HG03432 (cell line): ENCODE measurements around the gene OSBPL9.
"Not testable (repeated sequence)": the region's sequence is repeated elsewhere in the genome, so short reads cannot be mapped to it uniquely, and the experiment has no call there.

Experiments used
- ATAC-seq: cut with Tn5 transposase; IDR thresholded peaks from one replicate; pipeline ENCODE4 v1.9.1; 2021; ENCODE audit warnings: mild to moderate bottlenecking, moderate library complexity; ENCODE audit not compliant: unreplicated experiment

The OSBPL9 gene

DNA sequence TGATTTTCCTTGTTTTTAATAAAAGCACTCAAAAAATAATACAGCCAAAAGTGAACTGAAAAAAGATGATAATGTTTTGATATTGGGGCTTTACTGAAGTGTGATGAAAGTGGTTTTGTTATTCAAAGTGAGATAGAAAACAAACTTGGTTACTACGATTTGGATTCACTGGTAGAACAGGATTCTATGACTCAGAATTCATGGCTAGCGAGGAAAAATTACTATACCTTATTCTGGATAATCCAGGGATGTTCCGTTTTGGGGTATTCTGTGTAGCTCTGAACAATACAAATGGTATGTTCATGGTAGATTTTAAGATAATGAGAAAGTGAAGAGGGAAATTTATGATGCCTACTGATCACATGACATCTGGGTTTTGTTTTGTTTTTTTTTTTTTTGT lies 144.0 kb downstream of the OSBPL9 start:
- no peak for ATAC-seq

DNA sequence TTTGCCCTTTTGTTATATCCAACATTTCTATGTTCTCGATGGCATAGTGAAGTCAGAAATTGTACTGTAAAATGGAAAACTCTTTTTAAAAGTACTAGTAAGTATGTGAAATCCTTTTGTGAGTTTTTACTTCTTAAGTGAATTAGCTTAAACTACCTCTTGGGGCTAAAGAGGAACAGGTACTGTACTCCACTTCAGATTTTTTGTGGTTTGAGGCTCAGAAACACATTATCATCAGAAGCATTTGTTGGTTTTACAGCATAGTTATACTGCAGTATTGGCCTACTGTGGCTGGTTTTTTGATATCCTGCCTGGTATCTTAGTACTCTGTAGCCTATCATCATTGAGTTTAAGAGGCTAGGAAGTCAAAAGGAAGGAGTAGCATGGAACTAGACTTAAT lies 144.5 kb downstream of the OSBPL9 start:
- no peak for ATAC-seq

DNA sequence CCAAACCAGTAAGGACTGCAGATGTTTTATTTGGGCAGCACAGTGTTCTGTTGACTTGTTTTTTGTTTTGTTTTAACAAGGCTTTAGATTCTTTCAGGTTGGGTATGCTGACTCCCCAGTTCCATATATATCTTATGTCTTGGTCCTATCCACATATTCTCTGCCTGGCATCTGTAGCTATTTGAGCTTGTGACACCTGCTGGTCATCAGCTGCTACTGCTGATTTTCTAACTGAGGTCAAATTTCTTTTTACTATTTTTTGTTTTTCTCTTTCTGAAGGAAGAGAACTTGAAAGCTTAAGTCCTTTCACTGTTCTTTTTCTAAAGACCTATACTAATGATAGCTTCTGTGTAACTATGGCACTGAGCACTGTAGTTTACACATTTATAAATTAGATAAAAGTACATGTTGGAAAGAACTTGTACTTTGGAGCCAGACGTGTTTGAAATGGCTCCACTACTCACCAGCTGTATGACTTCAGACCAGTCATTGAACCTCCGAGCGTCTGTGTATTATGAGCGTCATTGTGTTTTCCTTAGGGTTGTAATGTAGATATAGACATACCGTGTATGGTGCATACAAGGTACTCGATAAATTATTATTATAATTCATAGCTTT lies 152.2 kb downstream of the OSBPL9 start:
- peak; percentile 62 for ATAC-seq

DNA sequence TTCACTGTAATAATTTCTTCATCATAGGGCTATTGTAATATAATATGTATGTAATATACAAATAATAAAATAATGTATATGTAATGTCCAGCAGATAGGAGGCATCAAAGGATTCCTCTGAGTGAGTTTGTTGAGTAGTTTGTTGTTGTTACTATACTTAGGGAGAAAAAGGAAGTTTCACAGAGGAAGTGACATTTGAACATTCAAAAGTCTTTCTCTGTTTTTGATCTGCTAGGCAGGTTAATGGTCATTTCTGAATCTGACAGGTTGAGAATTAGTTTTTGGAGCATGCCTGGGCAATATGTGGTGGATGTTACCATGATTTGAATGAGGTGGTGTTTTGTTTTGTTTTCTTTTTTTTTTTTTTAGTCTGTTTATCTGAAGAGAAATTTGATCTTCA lies 159.5 kb downstream of the OSBPL9 start:
- peak; percentile 40 for ATAC-seq

DNA sequence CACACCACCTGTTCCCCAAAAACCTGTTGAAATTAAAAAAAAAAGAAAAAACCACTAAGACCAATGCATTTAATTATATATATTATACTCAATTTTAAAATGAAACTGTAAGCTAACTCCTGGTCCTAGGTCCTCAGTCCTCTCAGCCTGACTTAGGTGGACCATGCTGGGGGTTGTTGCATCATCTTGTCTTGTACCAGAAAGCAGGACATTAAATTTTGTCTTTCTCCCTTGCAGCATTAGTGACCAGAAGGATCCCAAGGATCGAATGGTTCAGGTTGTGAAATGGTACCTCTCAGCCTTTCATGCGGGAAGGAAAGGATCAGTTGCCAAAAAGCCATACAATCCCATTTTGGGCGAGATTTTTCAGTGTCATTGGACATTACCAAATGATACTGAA lies 164.0 kb downstream of the OSBPL9 start:
- no peak for ATAC-seq

DNA sequence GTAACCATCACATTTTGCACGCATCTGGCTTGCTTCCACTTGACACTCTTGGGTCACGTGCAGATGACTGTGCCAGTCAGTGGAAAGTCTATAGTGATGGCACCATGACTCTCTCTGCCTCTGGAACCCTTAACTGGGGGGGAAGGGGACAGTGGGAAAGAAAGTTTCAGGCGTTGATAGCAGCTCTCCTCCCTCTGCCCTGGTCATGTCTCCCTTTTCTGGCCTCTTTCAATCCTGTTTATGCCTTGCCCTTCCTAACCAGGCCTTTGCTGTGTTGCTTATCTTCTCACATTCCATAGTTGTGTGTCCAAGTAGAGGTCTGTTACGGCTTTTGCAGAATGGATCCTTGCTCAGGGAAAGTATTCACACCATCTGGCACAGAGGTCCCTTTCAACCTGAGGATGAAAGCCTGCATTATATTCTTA lies 168.1 kb downstream of the OSBPL9 start:
- no peak for ATAC-seq

DNA sequence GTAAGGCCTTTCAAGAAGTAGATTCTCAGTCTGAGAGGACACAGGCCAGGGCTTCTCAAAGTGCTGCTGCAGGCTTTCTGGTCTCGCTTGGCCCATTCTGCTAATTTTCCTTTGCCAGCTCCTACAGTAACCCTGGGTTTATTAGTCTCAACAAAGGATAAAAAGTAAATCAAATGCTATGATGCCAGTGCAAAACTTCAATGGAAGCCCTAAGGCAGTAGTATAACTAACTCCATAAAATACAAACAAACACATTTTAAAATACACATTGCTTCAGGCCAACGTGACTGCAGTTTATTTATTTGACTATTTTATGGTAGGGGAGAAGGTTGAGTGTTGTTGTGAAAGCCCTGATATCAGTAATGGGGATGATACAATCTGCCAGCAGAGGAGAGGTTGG lies 172.0 kb downstream of the OSBPL9 start:
- ATAC-seq: no peak

DNA sequence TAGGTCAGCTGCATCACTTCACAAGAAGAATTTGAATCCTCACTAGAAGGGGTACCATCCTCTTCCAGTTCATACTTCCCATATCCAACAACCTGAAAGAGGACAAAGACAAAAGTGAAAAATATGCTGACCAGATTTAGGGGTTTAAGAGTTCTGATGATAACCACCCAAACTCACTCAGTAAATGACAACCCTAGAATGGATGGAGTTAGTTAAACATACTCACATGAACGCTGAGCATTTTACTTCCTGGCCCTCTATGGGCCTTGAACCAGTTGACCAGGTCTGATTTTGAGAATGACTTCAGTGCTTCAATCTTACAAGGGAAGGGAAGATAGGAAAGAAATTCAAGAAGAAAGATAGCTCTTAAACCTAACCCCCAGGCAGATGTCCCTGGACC lies 172.4 kb downstream of the OSBPL9 start:
- ATAC-seq: no peak

DNA sequence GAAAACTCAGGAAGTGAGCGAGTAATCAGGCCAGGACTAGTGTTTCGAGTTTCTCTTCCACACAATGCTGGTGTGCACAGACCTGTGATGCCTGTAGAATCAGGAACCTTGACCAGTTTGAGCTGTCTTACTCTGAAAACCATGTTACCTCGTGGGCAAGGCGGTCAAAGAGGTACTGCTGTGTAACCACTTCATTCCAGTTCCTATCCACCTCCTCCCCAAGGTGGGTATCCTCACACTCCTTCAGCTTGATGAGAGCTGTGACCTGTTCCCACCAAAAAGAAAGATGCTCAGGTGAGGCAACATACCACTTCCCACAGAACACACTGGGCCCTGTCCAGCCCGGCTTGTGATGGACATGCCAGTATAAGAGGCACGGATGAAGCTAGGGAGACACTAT lies 173.5 kb downstream of the OSBPL9 start:
- ATAC-seq: no peak

DNA sequence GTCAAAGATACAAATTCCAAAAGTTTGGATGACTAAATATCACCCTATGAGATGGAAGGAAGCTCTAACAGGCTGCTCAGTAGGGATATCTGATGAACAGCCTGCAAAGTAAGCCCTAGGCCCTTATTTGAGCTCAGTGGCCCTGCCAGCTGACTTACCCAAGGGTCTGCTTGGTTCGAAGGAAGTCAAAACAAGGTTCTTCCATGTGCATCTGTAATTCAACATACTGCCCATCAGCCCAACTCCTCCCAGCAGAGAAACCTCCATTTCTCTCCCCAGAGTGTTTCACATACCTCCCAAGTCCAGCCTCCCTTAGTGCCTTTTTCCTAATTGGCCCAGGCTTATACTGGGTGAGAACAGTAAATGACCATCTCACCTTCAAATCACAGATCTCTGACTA lies 175.0 kb downstream of the OSBPL9 start:
- no peak for ATAC-seq

DNA sequence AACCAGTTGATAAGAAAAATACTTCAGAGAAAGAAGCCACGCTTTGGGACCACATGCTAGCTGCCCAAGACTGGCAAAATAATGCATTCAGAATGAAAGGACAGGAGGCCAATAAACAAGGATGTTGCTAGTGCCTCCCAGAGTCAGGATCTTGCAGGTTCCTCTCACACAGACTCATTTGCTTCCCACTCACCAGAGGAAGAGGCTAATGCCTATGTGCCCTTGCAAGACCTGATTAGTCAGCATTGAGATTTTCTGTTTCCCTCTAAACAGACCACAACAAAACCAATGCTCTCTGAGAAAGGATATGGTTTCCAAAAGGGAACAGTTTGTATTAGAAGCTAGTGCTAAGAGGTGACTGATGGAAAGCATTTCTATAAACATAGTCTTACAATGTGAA lies 176.0 kb downstream of the OSBPL9 start:
- ATAC-seq: no peak

DNA sequence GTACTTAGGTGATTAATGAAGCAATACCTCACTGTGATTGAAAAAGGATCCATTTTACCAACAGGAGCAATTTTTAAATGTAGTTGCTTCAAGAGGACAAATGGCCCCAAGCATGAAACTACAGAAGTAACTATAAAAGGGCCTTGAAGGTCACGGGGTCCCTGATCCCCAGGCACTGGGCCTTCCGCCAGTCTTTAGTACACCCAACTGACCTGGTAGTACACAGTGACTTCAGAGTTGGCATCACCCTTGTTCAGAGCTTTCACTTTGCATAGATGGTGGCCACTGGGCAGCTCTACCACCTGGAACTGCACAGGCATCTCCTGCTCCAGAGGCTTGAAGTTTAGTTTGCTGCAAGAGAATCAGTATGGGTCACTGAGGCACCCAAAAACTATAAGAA lies 177.4 kb downstream of the OSBPL9 start:
- ATAC-seq: no peak

DNA sequence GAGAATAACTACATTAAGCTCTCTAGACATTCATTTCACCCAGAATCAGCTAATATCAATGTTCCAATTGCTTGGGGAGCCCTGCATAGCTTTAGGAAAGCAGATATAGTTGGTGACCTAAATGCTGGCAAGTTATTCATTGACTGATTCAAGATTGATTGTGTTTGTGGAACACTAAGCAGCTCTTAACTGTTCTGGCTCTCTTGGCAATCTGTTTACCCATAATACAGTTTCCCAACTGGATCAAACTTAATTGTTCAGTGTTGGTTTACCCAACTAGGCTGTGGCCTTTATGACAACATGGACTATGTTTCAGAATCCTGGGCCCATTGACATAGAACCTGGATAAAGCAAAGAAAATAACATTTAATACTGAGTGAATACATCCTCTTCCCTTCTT lies 178.0 kb downstream of the OSBPL9 start:
- no peak for ATAC-seq

DNA sequence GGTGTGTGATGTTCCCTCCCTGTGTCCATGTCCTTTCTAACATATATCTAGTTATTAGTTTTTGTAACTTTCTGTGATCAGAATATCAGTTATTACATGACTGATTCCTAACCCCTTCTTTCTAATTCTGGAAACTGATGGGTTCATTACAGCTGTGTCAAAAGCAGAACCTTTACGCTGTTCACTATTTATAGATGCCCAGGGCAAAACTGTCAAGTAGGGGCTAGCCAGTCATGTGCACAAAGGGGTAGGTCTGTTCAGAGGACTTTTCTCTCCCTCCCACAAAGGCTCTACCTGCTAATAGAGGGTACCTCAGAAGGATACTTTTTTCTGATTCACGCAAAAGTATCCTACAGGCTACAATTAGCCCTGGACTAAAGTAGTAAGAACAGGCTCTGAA lies 182.5 kb downstream of the OSBPL9 start:
- peak; percentile 43 for ATAC-seq

DNA sequence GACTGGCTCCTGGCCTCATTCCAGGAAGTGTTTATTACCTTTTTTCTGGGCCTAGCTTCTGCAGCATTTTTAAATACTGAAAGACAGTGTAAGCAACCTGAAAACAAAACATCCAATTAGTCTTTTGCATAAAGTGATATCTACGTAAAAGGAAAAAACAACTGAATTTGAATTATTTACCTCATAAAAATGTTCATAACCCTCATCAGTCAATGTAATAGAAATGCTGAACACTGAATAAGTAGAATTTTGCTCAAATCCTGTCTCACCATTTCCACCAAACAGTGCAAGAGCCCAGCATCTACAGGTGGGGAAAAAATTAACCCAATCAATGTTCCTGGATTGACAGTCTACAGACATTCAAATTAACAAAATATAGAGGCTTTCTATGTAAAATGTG lies 197.6 kb downstream of the OSBPL9 start:
- no peak for ATAC-seq

DNA sequence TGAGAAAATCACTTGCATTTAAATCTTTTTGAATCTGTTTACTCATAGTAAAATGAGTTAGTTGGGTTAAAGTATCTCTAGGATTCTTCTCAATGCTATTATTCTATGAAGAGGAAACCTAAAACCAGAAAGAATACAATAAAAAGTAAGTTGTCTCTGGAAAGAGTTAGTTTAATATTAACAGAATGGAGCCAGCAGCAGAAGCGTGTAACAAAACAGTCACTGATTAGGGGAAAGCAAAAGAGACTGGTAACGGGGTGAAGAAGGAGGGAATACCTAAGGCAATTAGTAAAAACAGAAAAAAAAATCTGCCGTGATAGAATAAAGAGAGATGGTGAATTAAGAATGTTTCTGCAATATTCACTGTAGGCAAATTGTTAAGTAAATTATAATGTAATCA lies 201.6 kb downstream of the OSBPL9 start:
- ATAC-seq: no peak

DNA sequence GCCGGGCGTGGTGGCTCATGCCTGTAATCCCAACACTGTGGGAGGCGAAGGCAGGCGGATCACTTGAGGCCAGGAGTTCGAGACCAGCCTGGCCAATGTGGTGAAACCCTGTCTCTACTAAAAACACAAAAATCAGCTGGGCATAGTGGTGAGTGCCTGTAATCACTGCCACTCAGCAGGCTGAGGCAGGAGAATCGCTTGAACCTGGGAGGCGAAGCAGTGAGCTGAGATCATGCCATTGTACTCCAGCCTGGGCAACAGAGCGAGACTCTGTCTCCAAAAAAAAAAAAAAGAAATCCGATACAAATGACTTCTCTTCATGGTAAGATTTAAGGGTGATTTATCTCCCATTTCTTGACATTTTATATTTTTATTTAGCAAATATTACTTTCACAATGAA lies 202.1 kb downstream of the OSBPL9 start:
- not testable (repeated sequence) for ATAC-seq

DNA sequence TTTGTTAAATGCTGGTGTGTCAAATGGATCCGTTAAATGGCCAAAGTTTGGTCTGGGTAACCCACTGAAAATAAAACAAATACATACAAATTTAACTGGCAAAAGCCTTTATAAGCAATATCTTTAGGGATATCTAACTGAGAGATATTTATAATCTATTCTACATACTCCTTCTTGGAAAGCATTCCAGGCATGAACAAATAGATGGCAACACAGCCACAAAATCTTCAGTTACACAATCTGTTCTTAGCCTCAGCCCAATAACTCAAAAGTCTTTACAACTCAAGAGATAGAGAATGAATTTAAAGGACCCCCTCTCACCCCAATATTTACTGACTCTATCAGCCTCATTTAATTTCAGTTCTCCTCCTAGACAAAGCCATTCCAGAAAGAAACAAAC lies 202.9 kb downstream of the OSBPL9 start:
- ATAC-seq: no peak

DNA sequence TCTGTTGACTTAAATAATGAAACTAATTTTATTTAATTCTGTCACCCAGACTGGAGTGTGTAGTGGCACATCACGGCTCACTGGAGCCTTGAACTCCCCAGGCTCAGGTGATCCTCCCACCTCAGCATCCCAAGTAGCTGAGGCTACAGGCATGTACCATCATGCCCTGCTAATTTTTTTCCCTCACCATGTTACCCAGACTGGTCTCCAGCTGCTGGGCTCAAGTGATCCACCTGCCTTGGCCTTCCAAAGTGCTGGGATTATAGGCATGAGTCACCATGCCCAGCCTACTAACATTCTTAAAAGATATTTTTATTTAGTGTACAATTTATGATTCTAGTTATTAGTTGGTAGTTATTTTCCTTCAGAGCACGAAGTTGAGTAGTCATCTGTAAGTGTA lies 212.2 kb downstream of the OSBPL9 start:
- ATAC-seq: no peak

DNA sequence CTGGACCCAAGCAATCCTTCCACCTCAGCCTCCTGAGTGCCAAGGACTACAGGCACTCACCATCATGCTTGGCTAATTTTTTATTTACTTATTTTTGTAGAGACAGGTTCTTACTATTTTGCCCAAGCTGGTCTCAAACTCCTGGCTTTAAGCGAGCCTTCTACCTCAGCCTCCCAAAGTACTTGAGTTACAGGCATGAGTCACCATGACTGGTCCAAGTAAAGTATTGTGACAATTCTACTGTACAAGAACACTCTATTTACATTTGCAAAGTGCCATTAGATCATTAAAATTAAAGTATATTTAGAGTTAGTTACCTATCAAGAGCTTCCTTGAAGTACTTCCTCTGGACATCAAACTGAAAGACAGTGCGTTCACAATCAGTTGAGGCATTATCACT lies 216.8 kb downstream of the OSBPL9 start:
- ATAC-seq: no peak

DNA sequence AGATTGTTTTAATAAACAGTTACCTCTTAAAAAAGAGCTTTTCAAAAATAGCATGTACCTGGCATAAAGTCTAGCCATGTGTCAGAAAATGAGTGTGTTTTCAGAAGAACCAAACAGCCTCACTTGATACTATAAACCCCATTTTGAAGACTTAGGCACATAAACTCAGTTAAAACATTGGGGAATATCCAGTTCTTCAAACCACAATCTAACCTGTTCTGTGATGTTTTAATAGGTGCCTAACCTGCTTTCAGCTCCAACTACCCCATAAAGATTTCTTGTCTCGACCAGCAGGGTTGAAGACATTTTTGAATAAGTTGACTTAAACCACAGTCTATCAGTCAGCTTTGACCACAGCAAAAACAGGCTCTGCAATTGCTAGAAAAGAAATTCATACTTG lies 220.4 kb downstream of the OSBPL9 start:
- ATAC-seq: no peak
